Thymus (tissue), 11 donors: ENCODE results near the gene TFRC. TPM values are rescaled to one million over a fixed set of nuclear protein-coding genes. Genes with fewer than 3 reads are reported as not detected.
A peak's percentile ranks its signal among the peaks of the same experiment; 100 is the strongest.
"Not testable (repeated sequence)": the region's sequence is repeated elsewhere in the genome, so short reads cannot be mapped to it uniquely, and the experiment has no call there.

ENCODE experiments used
- DNase-seq, 9 donors: peaks; one replicate each; pipeline ENCODE4 v3.0.0-alpha.2; 2013; ENCODE audit warnings: low spot score in 9 of 9, low read depth in 6 of 9, missing footprints in 1 of 9
- H3K27ac ChIP-seq, 2 donors: one replicate each; pipeline ENCODE4 v1.5.1; 2013; ENCODE audit warnings: control low read depth in 1 of 2, low read depth in 1 of 2, low read length in 1 of 2, mild to moderate bottlenecking in 1 of 2, moderate library complexity in 1 of 2
- H3K27me3 ChIP-seq, 2 donors: one replicate each; pipeline ENCODE4 v1.5.1; 2013; ENCODE audit warnings: low read length in 1 of 2; ENCODE audit not compliant: control insufficient read depth in 2 of 2, insufficient read depth in 1 of 2
- H3K36me3 ChIP-seq, 2 donors: one replicate each; pipeline ENCODE4 v1.5.1; 2013; ENCODE audit warnings: low read length in 1 of 2, mild to moderate bottlenecking in 1 of 2, moderate library complexity in 1 of 2; ENCODE audit not compliant: control insufficient read depth in 2 of 2, insufficient read depth in 2 of 2
- H3K4me1 ChIP-seq, 2 donors: one replicate each; pipeline ENCODE4 v1.5.1; 2013; ENCODE audit warnings: low read length in 2 of 2; ENCODE audit not compliant: control insufficient read depth in 2 of 2, insufficient read depth in 2 of 2
- H3K4me3 ChIP-seq, 2 donors: one replicate each; pipeline ENCODE4 v1.5.1; 2013; ENCODE audit warnings: low read length in 2 of 2, control low read depth in 1 of 2, mild to moderate bottlenecking in 1 of 2
- H3K9me3 ChIP-seq, 2 donors: one replicate each; pipeline ENCODE4 v1.5.1; 2013; ENCODE audit warnings: low read length in 1 of 2, mild to moderate bottlenecking in 1 of 2; ENCODE audit not compliant: control insufficient read depth in 2 of 2, insufficient read depth in 1 of 2
- WGBS: extraction: QIAGEN DNeasy Blood & Tissue Kit; methylation state at CpG from one replicate; pipeline ENCODE4 v1.1.7; 2013; 5-methylcytosine and 5-hydroxymethylcytosine counted together
- polyA plus RNA-seq: library from polyadenylated mRNA; stranded (reverse); fragments of 200-250 nt; gene quantifications from one replicate; pipeline ENCODE4 v1.2.3, GENCODE V29; 2013
- total RNA-seq: library from RNA; stranded (reverse); fragments of 120-200 nt; gene quantifications from one replicate; pipeline ENCODE4 v1.2.4, GENCODE V29; 2013
- donor health status: healthy.

The TFRC gene
- total and polyA plus RNA-seq, 2 donors = 32.0 to 48.2 TPM

- 58% methylated on average over 11 of the region's 11 CpGs for WGBS
- Histone ChIP-seq H3K4me3 (no peak overlapping the region), H3K36me3 (no peaks in the 10 kb centered on the region), H3K27ac (peak overlapping the region in 1 of 2 donors; percentile 18), H3K4me1 (peaks cover 0 to 7% of the 10 kb centered on the region in 2 donors), H3K27me3 (no peaks in the 10 kb centered on the region), H3K9me3 (peaks cover 0 to 2% of the 10 kb centered on the region in 2 donors)
- DNase-seq = no peak
Observed at GRCh38 chr3:196096382-196096953, 14.6 kb upstream of the TFRC start.

GRCh38 chr3:196093317-196094111 is 11.6 kb upstream of the TFRC start:
- no peak overlapping the region for H3K27ac ChIP-seq
- WGBS = 80% methylated on average over 7 of the region's 7 CpGs
- DNase-seq = no peak

DNA sequence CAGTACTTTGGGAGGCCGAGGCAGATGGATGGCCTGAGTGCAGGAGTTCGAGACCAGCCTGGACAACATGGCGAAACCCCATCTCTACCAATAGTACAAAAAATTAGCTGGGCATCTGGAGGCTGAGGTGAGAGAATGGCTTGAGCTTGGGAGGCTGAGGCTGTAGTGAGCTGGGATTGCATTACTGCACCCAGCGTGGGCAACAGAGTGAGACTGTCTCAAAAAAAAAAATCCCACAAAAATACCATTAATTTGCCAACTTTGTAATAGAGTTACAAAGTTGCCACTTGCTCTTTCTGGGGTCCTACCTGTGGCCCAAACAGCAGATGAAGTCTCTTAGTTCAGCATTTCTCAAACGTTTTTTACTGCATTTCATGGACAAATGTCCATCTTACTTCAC is 6.0 kb upstream of the TFRC start:
- DNase-seq = no peak
- no peaks in the 10 kb centered on the region for H3K4me1 ChIP-seq
- WGBS = 93% methylated on average over 5 of the region's 5 CpGs
- H3K36me3 ChIP-seq = no peaks in the 10 kb centered on the region
- no peaks in the 10 kb centered on the region for H3K27me3 ChIP-seq
- H3K27ac ChIP-seq = no peak overlapping the region
- no peaks in the 10 kb centered on the region for H3K9me3 ChIP-seq
- H3K4me3 ChIP-seq = no peak overlapping the region

More at GRCh38 chr3:196093317-196094111, 11.6 kb upstream of the TFRC start:
- Histone ChIP-seq H3K4me1 (peaks cover 0 to 7% of the 10 kb centered on the region in 2 donors), H3K27me3 (no peaks in the 10 kb centered on the region), H3K36me3 (no peaks in the 10 kb centered on the region), H3K4me3 (no peak overlapping the region), H3K9me3 (no peaks in the 10 kb centered on the region)

DNA sequence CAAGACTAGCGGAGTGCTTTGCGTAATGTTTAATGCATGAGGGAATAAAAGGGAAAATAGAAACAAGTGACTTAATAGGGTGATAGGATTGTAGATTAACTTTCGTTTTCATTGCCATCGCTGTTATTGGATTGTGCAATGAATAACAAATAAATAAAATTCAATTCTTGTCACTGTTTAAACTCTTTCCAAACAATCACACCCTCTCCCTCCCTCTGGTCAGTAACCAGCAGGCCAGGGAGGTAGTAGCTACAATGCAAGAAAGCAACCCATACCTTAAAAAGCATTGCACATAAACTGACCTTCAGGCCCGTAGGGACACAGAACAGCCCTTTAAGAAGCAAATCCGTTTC is 705 bp upstream of the TFRC start:
- DNase-seq = no peak
- Histone ChIP-seq H3K27ac (peak overlapping the region in 1 of 2 donors; percentile 96), H3K4me3 (peak overlapping the region; percentile 63 to 81), H3K9me3 (no peaks in the 10 kb centered on the region), H3K4me1 (peaks cover 22 to 31% of the 10 kb centered on the region in 2 donors), H3K36me3 (no peaks in the 10 kb centered on the region), H3K27me3 (no peaks in the 10 kb centered on the region)
- 68% methylated on average over 6 of the region's 6 CpGs for WGBS

DNA sequence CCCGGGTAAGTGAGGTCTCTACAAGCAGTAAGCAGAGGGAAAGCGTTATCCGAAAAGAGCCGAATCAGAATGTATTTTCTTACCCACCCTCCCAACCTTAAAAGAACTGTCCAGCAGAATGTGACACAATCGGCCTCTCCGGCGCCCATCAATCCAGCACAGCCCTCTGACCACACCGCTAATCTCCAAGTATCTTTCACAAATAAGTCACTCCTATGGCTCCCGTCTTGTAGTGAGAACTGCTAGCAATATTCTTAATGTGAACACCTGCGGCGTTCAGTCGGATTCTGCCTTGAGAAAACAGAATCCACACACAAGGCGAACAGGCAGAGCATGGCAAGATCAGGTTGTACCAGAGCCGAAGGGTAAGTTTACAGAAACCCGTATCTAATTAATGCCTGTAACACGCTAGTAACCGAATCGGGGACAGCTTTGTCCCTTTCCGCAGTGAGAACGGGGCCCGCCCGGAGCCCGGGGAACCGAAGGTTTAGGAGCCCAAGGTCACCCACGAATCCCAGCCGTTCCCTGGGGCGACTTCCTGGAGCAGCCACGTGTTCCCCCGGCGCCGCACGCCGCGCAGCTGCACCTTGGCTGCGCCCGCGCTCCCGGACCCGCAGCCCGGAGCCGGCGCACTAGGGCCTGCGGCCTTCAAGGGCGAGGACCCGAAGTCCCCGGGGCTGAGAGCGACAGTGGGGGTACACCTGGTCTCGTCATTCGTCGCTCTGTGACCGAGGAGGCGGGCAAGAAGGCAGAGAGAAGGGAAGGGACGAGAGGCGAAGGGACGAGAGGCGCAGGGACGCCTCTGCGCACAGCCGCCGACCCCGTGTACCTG is 672 bp downstream of the TFRC start:
- WGBS = under 1% methylated on average over 61 of the region's 61 CpGs
- Histone ChIP-seq H3K4me1 (peaks cover 22 to 31% of the 10 kb centered on the region in 2 donors), H3K27me3 (no peaks in the 10 kb centered on the region), H3K27ac (peak overlapping the region; percentile 91 to 96), H3K9me3 (no peaks in the 10 kb centered on the region), H3K36me3 (peaks cover under 1 to 9% of the 10 kb centered on the region in 2 donors), H3K4me3 (peak overlapping the region; percentile 63 to 81)
- peak; percentile 29 to 81 (median 55) for DNase-seq

GRCh38 chr3:196080101-196080846 is 1.6 kb downstream of the TFRC start:
- peak overlapping the region in 1 of 2 donors; percentile 96 for H3K27ac ChIP-seq
- H3K4me3 ChIP-seq = peak overlapping the region; percentile 63 to 81

DNA sequence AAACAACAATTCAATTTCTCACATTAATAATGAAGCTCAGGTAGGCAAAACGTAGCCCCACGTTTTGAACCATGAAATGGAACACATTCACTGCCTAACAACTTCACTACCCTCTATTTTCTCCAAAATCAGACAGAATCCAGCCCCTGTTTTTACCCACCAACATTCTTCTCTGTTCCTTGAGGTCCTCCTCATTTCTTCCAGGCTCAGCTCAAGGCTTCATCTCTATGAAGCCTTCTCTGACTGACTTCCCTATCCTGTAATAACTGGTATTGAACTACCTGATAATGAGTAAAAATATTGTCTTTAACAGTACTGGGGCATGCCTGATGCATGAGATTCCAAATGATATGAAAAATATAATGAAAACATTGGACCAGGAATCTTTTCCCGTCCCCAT is 2.2 kb downstream of the TFRC start:
- no peak for DNase-seq
- WGBS = 28% methylated on average over 3 of the region's 3 CpGs
- no peaks in the 10 kb centered on the region for H3K27me3 ChIP-seq
- H3K9me3 ChIP-seq = no peaks in the 10 kb centered on the region
- H3K27ac ChIP-seq = peak overlapping the region in 1 of 2 donors; percentile 4
- peak overlapping the region; percentile 12 to 81 for H3K4me3 ChIP-seq
- H3K36me3 ChIP-seq = peaks cover 15 to 25% of the 10 kb centered on the region in 2 donors
- H3K4me1 ChIP-seq = peaks cover 22 to 31% of the 10 kb centered on the region in 2 donors

More at GRCh38 chr3:196080101-196080846, 1.6 kb downstream of the TFRC start:
- H3K27me3 ChIP-seq, H3K9me3 ChIP-seq: not testable (repeated sequence)
- peak in 3 of 9 donors; percentile 13 to 38 (median 15) for DNase-seq
- peaks cover 22 to 31% of the 10 kb centered on the region in 2 donors for H3K4me1 ChIP-seq
- peaks cover 9 to 19% of the 10 kb centered on the region in 2 donors for H3K36me3 ChIP-seq
- WGBS = 42% methylated on average over 23 of the region's 23 CpGs

GRCh38 chr3:196075013-196075412 is 6.9 kb downstream of the TFRC start:
- Histone ChIP-seq H3K36me3 (peaks cover 45 to 70% of the 10 kb centered on the region in 2 donors), H3K27ac (no peak overlapping the region), H3K4me3 (no peak overlapping the region), H3K9me3 (no peaks in the 10 kb centered on the region), H3K27me3 (no peaks in the 10 kb centered on the region), H3K4me1 (peaks cover 14 to 15% of the 10 kb centered on the region in 2 donors)
- DNase-seq = no peak
- WGBS = 97% methylated on average over 6 of the region's 6 CpGs
